Measurements from ENCODE around the gene USP7.

DNA sequence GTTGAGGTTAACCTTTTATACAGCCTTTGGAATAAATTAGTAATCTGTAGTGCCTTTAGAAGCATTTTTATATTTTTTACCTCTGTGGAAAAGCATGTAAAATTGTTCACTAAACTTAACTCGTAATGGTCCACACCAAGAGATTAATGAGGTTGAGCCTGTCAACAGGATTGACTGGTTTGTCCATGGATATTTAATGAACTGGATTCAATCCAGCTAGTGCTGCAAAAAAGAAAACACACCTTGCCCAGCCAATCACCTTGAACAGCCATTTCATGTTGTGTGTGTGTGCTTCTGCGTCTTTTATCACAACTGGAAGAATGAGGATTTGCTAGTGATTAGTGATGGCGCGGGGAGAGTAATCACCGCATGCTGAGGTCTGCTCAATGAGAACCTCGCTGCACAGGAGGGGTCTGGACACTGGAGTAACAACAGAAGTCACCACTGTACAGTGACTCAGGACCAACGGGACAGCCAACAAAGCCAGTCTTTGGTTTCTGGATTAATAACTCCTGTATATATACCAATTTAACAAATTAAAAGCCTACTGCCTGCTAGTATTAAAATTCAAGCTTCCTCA, 47.9 kb downstream of the USP7 start:
- no peak for TF ChIP-seq EZH2phosphoT487 (IDR thresholded peaks at IDR 0.05; ENCODE audit: borderline replicate concordance, low read length)
- TF ChIP-seq, protein P1, sequence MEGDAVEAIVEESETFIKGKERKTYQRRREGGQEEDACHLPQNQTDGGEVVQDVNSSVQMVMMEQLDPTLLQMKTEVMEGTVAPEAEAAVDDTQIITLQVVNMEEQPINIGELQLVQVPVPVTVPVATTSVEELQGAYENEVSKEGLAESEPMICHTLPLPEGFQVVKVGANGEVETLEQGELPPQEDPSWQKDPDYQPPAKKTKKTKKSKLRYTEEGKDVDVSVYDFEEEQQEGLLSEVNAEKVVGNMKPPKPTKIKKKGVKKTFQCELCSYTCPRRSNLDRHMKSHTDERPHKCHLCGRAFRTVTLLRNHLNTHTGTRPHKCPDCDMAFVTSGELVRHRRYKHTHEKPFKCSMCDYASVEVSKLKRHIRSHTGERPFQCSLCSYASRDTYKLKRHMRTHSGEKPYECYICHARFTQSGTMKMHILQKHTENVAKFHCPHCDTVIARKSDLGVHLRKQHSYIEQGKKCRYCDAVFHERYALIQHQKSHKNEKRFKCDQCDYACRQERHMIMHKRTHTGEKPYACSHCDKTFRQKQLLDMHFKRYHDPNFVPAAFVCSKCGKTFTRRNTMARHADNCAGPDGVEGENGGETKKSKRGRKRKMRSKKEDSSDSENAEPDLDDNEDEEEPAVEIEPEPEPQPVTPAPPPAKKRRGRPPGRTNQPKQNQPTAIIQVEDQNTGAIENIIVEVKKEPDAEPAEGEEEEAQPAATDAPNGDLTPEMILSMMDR (conservative IDR thresholded peaks at IDR 0.05; ENCODE audit: low read depth, low read length) = no peak
